Liver (tissue), 9 donors: ENCODE measurements around the gene SORL1. TPM values are rescaled to one million over a fixed set of nuclear protein-coding genes. Genes with fewer than 3 reads are reported as not detected.

Source experiments
- DNase-seq: peaks from one replicate; pipeline ENCODE4 v3.0.0-alpha.2; 2017; ENCODE audit warnings: low spot score
- H3K27ac ChIP-seq, 2 donors: one replicate each; pipeline ENCODE4 v1.7.0; 2013; ENCODE audit warnings: inconsistent platforms in 2 of 2, low read length in 2 of 2, control low read depth in 1 of 2, low read depth in 1 of 2, mild to moderate bottlenecking in 1 of 2
- H3K27me3 ChIP-seq, 4 donors: one replicate each; pipeline versions ENCODE4 v1.6.1 to v1.7.0; 2013; ENCODE audit warnings: low read length in 3 of 4, inconsistent platforms in 1 of 4, mild to moderate bottlenecking in 1 of 4, moderate library complexity in 1 of 4; ENCODE audit not compliant: control insufficient read depth in 4 of 4, insufficient read depth in 4 of 4
- H3K36me3 ChIP-seq, 4 donors: one replicate each; pipeline versions ENCODE4 v1.6.1 to v1.7.0; 2013; ENCODE audit warnings: low read length in 3 of 4, mild to moderate bottlenecking in 3 of 4, low read depth in 1 of 4, moderate library complexity in 1 of 4; ENCODE audit not compliant: control insufficient read depth in 4 of 4, insufficient read depth in 3 of 4
- H3K4me1 ChIP-seq, 4 donors: one replicate each; pipeline versions ENCODE4 v1.6.1 to v1.7.0; 2013; ENCODE audit warnings: low read length in 3 of 4, mild to moderate bottlenecking in 3 of 4, moderate library complexity in 1 of 4; ENCODE audit not compliant: control insufficient read depth in 4 of 4, insufficient read depth in 4 of 4
- H3K4me3 ChIP-seq, 3 donors: one replicate each; pipeline versions ENCODE4 v1.6.1 to v1.7.0; 2013; ENCODE audit warnings: low read length in 3 of 3, control low read depth in 1 of 3, low read depth in 1 of 3, mild to moderate bottlenecking in 1 of 3
- H3K9ac ChIP-seq, 2 donors: one replicate each; pipeline ENCODE4 v1.7.0; 2013; ENCODE audit warnings: low read length in 2 of 2, mild to moderate bottlenecking in 2 of 2, moderate library complexity in 2 of 2, control low read depth in 1 of 2, low read depth in 1 of 2
- H3K9me3 ChIP-seq, 4 donors: one replicate each; pipeline versions ENCODE4 v1.6.1 to v1.7.0; 2013; ENCODE audit warnings: low read length in 3 of 4; ENCODE audit not compliant: control insufficient read depth in 4 of 4
- ATF3 ChIP-seq: IDR thresholded peaks from 2 replicates; pipeline ENCODE4 v1.6.1; 2016; ENCODE audit warnings: antibody characterized with exemption
- EGR1 ChIP-seq, 2 donors: IDR thresholded peaks; 2 replicates each; pipeline ENCODE4 v1.6.1; 2016 to 2018; ENCODE audit warnings: antibody characterized with exemption in 2 of 2, low read depth in 2 of 2
- FOXA1 ChIP-seq: IDR thresholded peaks from 2 replicates; pipeline ENCODE4 v1.6.1; 2016; ENCODE audit warnings: antibody characterized with exemption
- FOXA2 ChIP-seq: IDR thresholded peaks from 2 replicates; pipeline ENCODE4 v1.6.1; 2016; ENCODE audit warnings: antibody characterized with exemption
- GABPA ChIP-seq, 2 donors: IDR thresholded peaks in 1 of 2; conservative IDR thresholded peaks in 1 of 2; 2 replicates each; pipeline ENCODE4 v1.6.1; 2016; ENCODE audit warnings: antibody characterized with exemption in 2 of 2, mild to moderate bottlenecking in 1 of 2, moderate library complexity in 1 of 2
- HNF4A ChIP-seq, 2 donors: conservative IDR thresholded peaks; 2 replicates each; pipeline ENCODE4 v1.6.1; 2016; ENCODE audit warnings: antibody characterized with exemption in 2 of 2, mild to moderate bottlenecking in 2 of 2
- HNF4G ChIP-seq: IDR thresholded peaks from 2 replicates; pipeline ENCODE4 v1.6.1; 2016; ENCODE audit warnings: antibody characterized with exemption
- JUND ChIP-seq, 2 donors: IDR thresholded peaks; 2 replicates each; pipeline ENCODE4 v1.6.1; 2016; ENCODE audit warnings: antibody characterized with exemption in 2 of 2
- MAX ChIP-seq: IDR thresholded peaks from 2 replicates; pipeline ENCODE4 v1.6.1; 2016; ENCODE audit warnings: antibody characterized with exemption
- NR2F2 ChIP-seq: IDR thresholded peaks from 2 replicates; pipeline ENCODE4 v1.6.1; 2016; ENCODE audit warnings: antibody characterized with exemption
- RAD21 ChIP-seq, 2 donors: IDR thresholded peaks; 2 replicates each; pipeline ENCODE4 v1.6.1; 2016; ENCODE audit warnings: antibody characterized with exemption in 2 of 2, mild to moderate bottlenecking in 2 of 2
- RXRA ChIP-seq, 2 donors: IDR thresholded peaks; 2 replicates each; pipeline ENCODE4 v1.6.1; 2017 to 2018; ENCODE audit warnings: antibody characterized with exemption in 2 of 2, mild to moderate bottlenecking in 1 of 2
- SP1 ChIP-seq: IDR thresholded peaks from 2 replicates; pipeline ENCODE4 v1.6.1; 2018; ENCODE audit warnings: antibody characterized with exemption, mild to moderate bottlenecking
- TAF1 ChIP-seq: conservative IDR thresholded peaks from 2 replicates; pipeline ENCODE4 v1.6.1; 2016; ENCODE audit warnings: antibody characterized with exemption, mild to moderate bottlenecking
- YY1 ChIP-seq: IDR thresholded peaks from 2 replicates; pipeline ENCODE4 v1.6.1; 2016; ENCODE audit warnings: antibody characterized with exemption, mild to moderate bottlenecking
- ZBTB33 ChIP-seq: IDR thresholded peaks from 2 replicates; pipeline ENCODE4 v1.6.1; 2016; ENCODE audit warnings: antibody characterized with exemption
- WGBS: extraction: QIAGEN DNeasy Blood & Tissue Kit; methylation state at CpG from one replicate; pipeline ENCODE4 v1.1.7; 2013; 5-methylcytosine and 5-hydroxymethylcytosine counted together
- polyA plus RNA-seq, 2 donors: library from polyadenylated mRNA; stranded (reverse) in 1 of 2; unstranded in 1 of 2; fragments of 200-250 nt in 1 of 2; fragments of >200 nt in 1 of 2; fragmentation: Nextera tagmentation in 1 of 2; extraction: Ambion mirVana in 1 of 2; gene quantifications; one replicate each; pipeline versions ENCODE4 v1.2.1 to v1.2.3, GENCODE V29; 2013 to 2015
- total RNA-seq, 2 donors: library from RNA; depleted of rRNA; stranded (reverse); fragments of >200 nt; gene quantifications; one replicate each; pipeline ENCODE4 v1.2.3, GENCODE V29; 2014
- TF ChIP-seq, protein P1 (sequence below): IDR thresholded peaks from 2 replicates; pipeline ENCODE4 v1.6.1; 2016; ENCODE audit warnings: antibody characterized with exemption, mild to moderate bottlenecking
- TF ChIP-seq, protein P2 (sequence below): fragments of 150-350 bp; IDR thresholded peaks from 2 replicates; pipeline ENCODE4 v1.5.1; 2017; ENCODE audit warnings: improper control_type of control experiment, low read depth, low read length; ENCODE audit not compliant: missing input control
- donor health status: healthy.
- donor health status: healthy.
- donor health status: healthy.
- donor health status: healthy.
- donor health status: healthy.

The SORL1 gene
- total and polyA plus RNA-seq, 4 donors = 14.6 to 124 (median 25.4) TPM

- TF ChIP-seq TAF1 (no peak), HNF4G (no peak), ATF3 (no peak), JUND (IDR thresholded peaks at IDR 0.05) (no peak), NR2F2 (no peak), HNF4A (conservative IDR thresholded peaks at IDR 0.05) (no peak), GABPA (IDR thresholded peaks at IDR 0.05 in 1 of 2, conservative IDR thresholded peaks at IDR 0.05 in 1 of 2) (no peak), YY1 (no peak), ZBTB33 (no peak), EGR1 (IDR thresholded peaks at IDR 0.05; ENCODE audit: low read depth in 2 of 2) (no peak), RAD21 (IDR thresholded peaks at IDR 0.05) (no peak), RXRA (IDR thresholded peaks at IDR 0.05) (no peak), FOXA2 (no peak), MAX (no peak), FOXA1 (no peak), SP1 (no peak)
- TF ChIP-seq, protein P1, sequence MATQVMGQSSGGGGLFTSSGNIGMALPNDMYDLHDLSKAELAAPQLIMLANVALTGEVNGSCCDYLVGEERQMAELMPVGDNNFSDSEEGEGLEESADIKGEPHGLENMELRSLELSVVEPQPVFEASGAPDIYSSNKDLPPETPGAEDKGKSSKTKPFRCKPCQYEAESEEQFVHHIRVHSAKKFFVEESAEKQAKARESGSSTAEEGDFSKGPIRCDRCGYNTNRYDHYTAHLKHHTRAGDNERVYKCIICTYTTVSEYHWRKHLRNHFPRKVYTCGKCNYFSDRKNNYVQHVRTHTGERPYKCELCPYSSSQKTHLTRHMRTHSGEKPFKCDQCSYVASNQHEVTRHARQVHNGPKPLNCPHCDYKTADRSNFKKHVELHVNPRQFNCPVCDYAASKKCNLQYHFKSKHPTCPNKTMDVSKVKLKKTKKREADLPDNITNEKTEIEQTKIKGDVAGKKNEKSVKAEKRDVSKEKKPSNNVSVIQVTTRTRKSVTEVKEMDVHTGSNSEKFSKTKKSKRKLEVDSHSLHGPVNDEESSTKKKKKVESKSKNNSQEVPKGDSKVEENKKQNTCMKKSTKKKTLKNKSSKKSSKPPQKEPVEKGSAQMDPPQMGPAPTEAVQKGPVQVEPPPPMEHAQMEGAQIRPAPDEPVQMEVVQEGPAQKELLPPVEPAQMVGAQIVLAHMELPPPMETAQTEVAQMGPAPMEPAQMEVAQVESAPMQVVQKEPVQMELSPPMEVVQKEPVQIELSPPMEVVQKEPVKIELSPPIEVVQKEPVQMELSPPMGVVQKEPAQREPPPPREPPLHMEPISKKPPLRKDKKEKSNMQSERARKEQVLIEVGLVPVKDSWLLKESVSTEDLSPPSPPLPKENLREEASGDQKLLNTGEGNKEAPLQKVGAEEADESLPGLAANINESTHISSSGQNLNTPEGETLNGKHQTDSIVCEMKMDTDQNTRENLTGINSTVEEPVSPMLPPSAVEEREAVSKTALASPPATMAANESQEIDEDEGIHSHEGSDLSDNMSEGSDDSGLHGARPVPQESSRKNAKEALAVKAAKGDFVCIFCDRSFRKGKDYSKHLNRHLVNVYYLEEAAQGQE = no peak
- TF ChIP-seq, protein P2, sequence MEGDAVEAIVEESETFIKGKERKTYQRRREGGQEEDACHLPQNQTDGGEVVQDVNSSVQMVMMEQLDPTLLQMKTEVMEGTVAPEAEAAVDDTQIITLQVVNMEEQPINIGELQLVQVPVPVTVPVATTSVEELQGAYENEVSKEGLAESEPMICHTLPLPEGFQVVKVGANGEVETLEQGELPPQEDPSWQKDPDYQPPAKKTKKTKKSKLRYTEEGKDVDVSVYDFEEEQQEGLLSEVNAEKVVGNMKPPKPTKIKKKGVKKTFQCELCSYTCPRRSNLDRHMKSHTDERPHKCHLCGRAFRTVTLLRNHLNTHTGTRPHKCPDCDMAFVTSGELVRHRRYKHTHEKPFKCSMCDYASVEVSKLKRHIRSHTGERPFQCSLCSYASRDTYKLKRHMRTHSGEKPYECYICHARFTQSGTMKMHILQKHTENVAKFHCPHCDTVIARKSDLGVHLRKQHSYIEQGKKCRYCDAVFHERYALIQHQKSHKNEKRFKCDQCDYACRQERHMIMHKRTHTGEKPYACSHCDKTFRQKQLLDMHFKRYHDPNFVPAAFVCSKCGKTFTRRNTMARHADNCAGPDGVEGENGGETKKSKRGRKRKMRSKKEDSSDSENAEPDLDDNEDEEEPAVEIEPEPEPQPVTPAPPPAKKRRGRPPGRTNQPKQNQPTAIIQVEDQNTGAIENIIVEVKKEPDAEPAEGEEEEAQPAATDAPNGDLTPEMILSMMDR = no peak
- Histone ChIP-seq H3K4me1 (no peaks in the 10 kb centered on the region), H3K27me3 (no peaks in the 10 kb centered on the region), H3K4me3 (no peak overlapping the region), H3K9ac (no peak overlapping the region), H3K27ac (no peak overlapping the region), H3K36me3 (peaks cover 14 to 97% (median 96%) of the 10 kb centered on the region in 4 donors), H3K9me3 (no peaks in the 10 kb centered on the region)
- DNase-seq = no peak
- 98% methylated on average over 6 of the region's 6 CpGs for WGBS
Measured at GRCh38 chr11:121611242-121611641, 159.1 kb downstream of the SORL1 start.
